Neuron (in vitro differentiated cells): ENCODE measurements around the gene KRTAP5-11.
"Not testable (repeated sequence)": the region's sequence is repeated elsewhere in the genome, so short reads cannot be mapped to it uniquely, and the experiment has no call there.

Experiments
- H2AFZ ChIP-seq: one replicate; pipeline ENCODE4 v1.6.1; 2013; ENCODE audit warnings: low read depth, mild to moderate bottlenecking, inconsistent platforms, low read length, moderate library complexity
- H3K27me3 ChIP-seq: one replicate; pipeline ENCODE4 v1.6.1; 2013; ENCODE audit warnings: low read length; ENCODE audit not compliant: insufficient read depth
- H3K36me3 ChIP-seq: one replicate; pipeline ENCODE4 v1.6.1; 2013; ENCODE audit warnings: low read length; ENCODE audit not compliant: insufficient read depth
- H3K4me1 ChIP-seq: one replicate; pipeline ENCODE4 v1.6.1; 2013; ENCODE audit warnings: low read length; ENCODE audit not compliant: insufficient read depth
- H3K4me3 ChIP-seq: 2 replicates; pipeline ENCODE4 v1.5.1; 2013; ENCODE audit warnings: mild to moderate bottlenecking, low read length, moderate library complexity
- H3K9me3 ChIP-seq: one replicate; pipeline ENCODE4 v1.6.1; 2013; ENCODE audit warnings: low read length

KRTAP5-11 gene

DNA sequence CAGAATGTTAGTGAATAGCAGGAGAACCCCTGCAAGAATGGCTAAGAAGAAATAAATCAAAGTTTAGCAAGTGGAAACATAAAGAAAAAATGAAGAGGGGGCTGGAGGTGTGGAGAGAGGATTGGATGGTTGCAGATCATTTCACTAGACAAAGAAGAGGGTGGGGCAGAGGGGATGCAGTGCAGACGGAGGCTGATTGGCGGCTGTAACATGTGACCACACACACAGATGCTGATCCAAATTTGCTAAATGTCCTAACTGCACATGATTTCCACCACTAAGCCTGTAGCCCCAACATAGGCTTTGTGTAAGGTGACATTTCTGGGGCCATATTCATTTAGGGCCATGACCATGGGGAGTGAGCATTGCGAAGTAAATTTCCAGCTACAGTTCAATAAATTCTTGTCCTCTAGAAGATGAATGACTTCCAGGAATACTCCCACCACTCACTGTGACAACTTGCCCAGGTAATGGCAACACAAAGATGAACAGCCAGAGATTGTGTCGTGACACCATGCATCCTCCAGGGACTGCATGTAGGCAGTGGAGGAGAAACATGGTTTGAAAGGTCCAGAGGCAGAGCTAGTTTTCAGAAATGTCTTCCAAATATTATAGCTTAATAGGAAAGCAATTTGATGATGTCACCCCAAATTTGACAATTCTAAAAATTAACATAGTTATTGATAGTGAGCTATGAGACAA is 6.8 kb downstream of the KRTAP5-11 start:
- no peaks in the 10 kb centered on the region for H3K4me1 ChIP-seq
- H3K27me3 ChIP-seq, result no peaks in the 10 kb centered on the region
- H2AFZ ChIP-seq, result no peak overlapping the region
- H3K36me3 ChIP-seq, result no peaks in the 10 kb centered on the region
- no peaks in the 10 kb centered on the region for H3K9me3 ChIP-seq
- H3K4me3 ChIP-seq, result no peak overlapping the region

DNA sequence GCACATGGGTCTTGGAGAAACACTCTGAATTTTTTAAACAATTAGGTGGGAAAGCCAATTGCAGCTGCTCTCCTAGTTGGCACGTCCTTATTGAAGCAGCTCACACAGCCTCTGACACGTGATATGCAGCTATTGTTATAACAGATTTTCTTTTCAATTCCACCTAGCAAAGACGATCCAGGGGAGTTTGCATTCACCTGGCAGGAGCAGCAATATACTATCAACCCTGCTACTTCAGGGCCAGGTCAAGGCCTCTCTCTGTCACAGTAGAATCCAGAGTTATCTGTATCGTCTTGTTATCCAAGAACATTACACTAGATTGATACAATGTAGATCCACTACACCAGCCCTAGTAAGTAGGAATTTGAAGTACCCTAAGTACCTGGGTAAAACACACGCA is 8.3 kb downstream of the KRTAP5-11 start:
- Histone ChIP-seq H2AFZ (no peak overlapping the region), H3K36me3 (no peaks in the 10 kb centered on the region), H3K4me1 (no peaks in the 10 kb centered on the region), H3K4me3 (no peak overlapping the region), H3K9me3 (no peaks in the 10 kb centered on the region), H3K27me3 (no peaks in the 10 kb centered on the region)

GRCh38 chr11:71572811-71573210 is 9.9 kb downstream of the KRTAP5-11 start:
- no peaks in the 10 kb centered on the region for H3K27me3 ChIP-seq
- H3K9me3 ChIP-seq, result no peaks in the 10 kb centered on the region

GRCh38 chr11:71571101-71571850 is 11.4 kb downstream of the KRTAP5-11 start:
- not testable (repeated sequence) for H3K9me3 ChIP-seq, H2AFZ ChIP-seq, H3K36me3 ChIP-seq, H3K4me1 ChIP-seq, H3K4me3 ChIP-seq, H3K27me3 ChIP-seq

More at GRCh38 chr11:71572811-71573210, 9.9 kb downstream of the KRTAP5-11 start:
- no peaks in the 10 kb centered on the region for H3K4me1 ChIP-seq
- no peak overlapping the region for H3K4me3 ChIP-seq
- no peak overlapping the region for H2AFZ ChIP-seq
- H3K36me3 ChIP-seq, result no peaks in the 10 kb centered on the region

- no peak overlapping the region for H3K4me3 ChIP-seq
- no peaks in the 10 kb centered on the region for H3K4me1 ChIP-seq
- H3K36me3 ChIP-seq, result no peaks in the 10 kb centered on the region
- no peak overlapping the region for H2AFZ ChIP-seq
- no peaks in the 10 kb centered on the region for H3K27me3 ChIP-seq
- H3K9me3 ChIP-seq, result no peaks in the 10 kb centered on the region
Measured at GRCh38 chr11:71568704-71569349, 13.8 kb downstream of the KRTAP5-11 start.

- not testable (repeated sequence) for H3K27me3 ChIP-seq, H3K4me3 ChIP-seq, H2AFZ ChIP-seq, H3K9me3 ChIP-seq, H3K36me3 ChIP-seq, H3K4me1 ChIP-seq
Measured at GRCh38 chr11:71567633-71568032, 15.0 kb downstream of the KRTAP5-11 start.

DNA sequence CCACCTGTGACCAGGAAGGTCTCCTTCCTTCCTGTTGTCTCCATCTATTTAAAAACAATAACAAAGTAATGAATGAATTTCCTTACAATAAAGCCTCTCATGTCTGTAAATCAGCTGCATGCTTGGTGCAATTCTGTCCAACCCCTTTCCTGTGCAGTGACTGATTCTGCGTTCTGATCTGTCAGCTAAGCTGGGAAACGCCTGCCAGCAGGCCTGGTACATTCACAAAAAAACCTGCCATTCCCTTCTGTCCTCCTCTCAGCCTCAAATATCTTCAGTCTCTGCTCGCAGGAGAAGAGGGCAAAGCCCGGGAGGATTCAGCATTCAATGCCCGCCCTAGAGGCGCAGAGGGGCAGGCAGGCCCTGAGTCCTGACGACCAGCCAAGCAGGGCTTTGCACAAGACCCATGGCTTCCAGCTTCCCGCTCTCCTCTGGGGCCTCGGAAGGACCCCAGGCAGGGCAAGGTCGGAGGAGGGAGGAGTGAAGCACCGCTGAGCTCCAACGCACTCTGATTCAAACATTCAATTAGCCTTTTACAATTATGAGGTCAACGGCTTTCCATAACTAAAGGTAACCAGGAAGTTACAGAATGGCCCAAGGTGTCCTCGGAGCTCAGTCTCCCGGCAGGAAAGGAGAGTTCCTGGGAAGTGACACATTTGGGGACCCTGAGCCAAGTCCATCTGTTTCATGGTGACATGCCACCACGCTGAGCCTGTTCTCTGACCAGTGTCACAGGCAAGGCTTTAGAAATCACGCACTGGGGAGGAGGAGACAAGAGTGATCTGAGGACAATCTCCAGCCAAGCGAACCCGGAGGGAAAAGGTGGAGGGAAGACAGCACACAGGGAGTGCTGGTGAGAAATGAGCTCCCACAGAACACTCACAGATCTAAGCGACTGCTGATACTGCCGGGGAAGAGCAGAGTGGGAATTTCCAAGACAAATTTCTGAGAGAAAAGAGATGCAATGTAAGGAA is 15.8 kb downstream of the KRTAP5-11 start:
- H3K9me3 ChIP-seq, H3K36me3 ChIP-seq, H3K27me3 ChIP-seq: not testable (repeated sequence)

DNA sequence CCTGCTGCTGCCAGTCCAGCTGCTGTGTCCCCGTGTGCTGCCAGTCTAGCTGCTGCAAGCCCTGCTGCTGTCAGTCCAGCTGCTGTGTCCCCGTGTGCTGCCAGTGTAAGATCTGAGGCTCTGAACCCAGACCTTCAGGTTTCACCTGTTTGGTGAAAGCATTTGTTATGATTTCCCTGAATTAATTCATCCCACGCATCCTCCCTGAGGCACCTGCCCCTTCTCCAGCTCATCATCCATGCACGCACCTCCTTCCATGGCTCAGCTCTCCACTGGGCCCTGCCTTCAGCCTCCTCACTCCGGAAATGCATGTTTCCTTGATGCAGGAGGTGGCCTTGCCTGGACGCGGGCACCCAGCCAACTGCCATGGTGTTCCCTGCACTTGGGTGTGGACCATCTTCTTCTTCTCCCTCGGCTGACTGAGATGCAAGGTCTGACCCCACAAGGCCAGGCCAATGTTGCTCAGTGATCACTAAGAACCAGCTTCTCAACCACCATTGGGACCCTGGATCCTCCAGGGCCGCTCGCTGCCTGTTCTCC is 16.5 kb downstream of the KRTAP5-11 start:
- H3K4me3 ChIP-seq, result no peak overlapping the region
- no peak overlapping the region for H2AFZ ChIP-seq
- H3K36me3 ChIP-seq, result no peaks in the 10 kb centered on the region
- no peaks in the 10 kb centered on the region for H3K9me3 ChIP-seq
- no peaks in the 10 kb centered on the region for H3K4me1 ChIP-seq
- H3K27me3 ChIP-seq, result no peaks in the 10 kb centered on the region

More for the DNA sequence above, 15.8 kb downstream of the KRTAP5-11 start:
- not testable (repeated sequence) for H2AFZ ChIP-seq, H3K4me1 ChIP-seq, H3K4me3 ChIP-seq

DNA sequence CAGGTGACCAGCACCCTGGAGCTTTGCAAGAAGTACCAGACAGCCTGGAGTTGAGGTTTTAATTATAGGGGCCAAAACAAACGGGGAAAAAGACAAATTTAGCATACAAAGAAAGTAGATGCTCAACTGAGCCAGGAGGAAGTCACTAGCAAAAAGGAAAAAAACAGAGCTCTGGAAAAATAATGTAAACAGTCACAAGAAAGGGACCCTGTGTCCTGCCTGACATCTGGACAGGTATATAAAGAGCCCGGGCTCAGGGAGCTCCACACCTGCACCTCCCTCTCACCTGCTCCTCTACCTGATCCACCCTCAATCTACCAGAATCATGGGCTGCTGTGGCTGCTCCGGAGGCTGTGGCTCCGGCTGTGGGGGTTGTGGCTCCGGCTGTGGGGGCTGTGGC is 17.4 kb downstream of the KRTAP5-11 start, which contains the start of gene KRTAP5-10:
TSS of gene KRTAP5-10 (plus strand) at position 301 of the 400 bp plus-strand sequence. CDS start at position 326, 25 bp downstream.
- no peaks in the 10 kb centered on the region for H3K36me3 ChIP-seq
- no peak within 1 kb of the TSS for H2AFZ ChIP-seq
- H3K27me3 ChIP-seq, result no peaks in the 10 kb centered on the region
- H3K4me3 ChIP-seq, result no peak within 1 kb of the TSS
- H3K4me1 ChIP-seq, result no peaks in the 10 kb centered on the region
- H3K9me3 ChIP-seq, result no peaks in the 10 kb centered on the region

DNA sequence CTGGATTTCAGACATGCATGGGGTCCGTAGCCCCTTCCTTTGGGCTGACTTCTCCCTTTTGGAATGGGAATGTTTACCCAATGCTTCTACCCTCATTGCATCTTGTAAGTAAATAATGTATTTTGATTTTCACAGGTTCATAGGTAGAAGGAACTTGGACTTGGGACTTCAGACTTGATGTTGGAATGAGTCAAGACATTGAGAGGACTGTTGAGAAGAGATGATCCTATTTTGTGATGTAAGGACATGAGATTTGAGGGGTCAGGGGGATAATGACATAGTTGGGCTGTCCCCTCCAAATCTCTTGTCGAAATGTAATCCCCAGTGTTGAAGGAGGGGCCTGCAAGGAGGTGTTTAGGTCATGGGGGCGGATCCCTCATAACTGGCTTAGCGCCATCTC is 18.2 kb downstream of the KRTAP5-11 start:
- H3K9me3 ChIP-seq, result no peaks in the 10 kb centered on the region
- H3K4me1 ChIP-seq, result no peaks in the 10 kb centered on the region
- no peaks in the 10 kb centered on the region for H3K36me3 ChIP-seq
- H3K4me3 ChIP-seq, result no peak overlapping the region
- H3K27me3 ChIP-seq, result no peaks in the 10 kb centered on the region
- H2AFZ ChIP-seq, result no peak overlapping the region

DNA sequence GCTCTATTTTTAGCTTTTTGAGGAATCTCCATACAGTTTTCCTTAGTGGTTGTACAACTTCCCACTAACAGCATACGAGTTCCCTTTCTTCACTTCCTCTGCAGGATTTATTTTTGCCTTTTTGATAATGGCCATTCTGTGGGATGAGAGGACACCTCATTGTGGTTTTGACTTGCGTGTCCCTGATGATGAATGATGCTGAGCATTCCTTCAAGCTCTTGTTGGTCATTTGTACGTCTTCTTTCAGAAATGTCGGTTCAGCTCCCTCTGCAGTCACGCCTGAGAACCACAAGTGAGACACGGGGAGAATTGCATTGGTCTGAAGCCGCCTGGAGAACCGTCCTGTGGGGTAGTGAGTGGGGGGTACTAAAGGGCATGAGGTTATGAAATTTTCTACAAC is 19.3 kb downstream of the KRTAP5-11 start:
- H3K36me3 ChIP-seq, result no peaks in the 10 kb centered on the region
- H2AFZ ChIP-seq, result no peak overlapping the region
- H3K9me3 ChIP-seq, result no peaks in the 10 kb centered on the region
- no peak overlapping the region for H3K4me3 ChIP-seq
- no peaks in the 10 kb centered on the region for H3K4me1 ChIP-seq
- H3K27me3 ChIP-seq, result no peaks in the 10 kb centered on the region

DNA sequence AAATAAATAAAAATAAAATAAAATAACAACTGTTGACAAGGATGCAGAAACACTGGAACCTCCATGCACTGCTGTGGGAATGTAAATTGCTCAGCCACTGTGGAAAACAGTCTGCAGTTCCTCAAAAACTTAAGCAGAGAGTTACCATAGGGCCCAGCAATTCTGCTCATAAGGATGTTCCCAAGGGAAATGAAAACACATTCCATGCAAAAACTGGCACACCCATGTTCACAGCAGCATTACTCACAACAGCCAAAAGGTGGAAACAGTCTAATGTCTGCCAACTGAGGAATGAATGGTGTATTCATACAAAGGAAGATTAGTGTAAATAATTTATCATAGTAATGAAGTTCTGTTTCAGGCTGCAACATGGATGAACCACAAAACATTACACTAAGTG is 20.6 kb downstream of the KRTAP5-11 start:
- Histone ChIP-seq H3K4me1 (no peaks in the 10 kb centered on the region), H3K27me3 (no peaks in the 10 kb centered on the region), H2AFZ (no peak overlapping the region), H3K4me3 (no peak overlapping the region), H3K9me3 (no peaks in the 10 kb centered on the region), H3K36me3 (no peaks in the 10 kb centered on the region)
